LHCN-M2 (cell line): ENCODE data around the gene OMP. TPM values are rescaled to one million over a fixed set of nuclear protein-coding genes. Genes with fewer than 3 reads are reported as not detected.
A peak's percentile ranks its signal among the peaks of the same experiment; 100 is the strongest.

Experiments
- DNase-seq: peaks from one replicate; pipeline ENCODE4 v3.0.0-alpha.2; 2012; ENCODE audit warnings: low read depth
- total RNA-seq: library from RNA; depleted of rRNA; stranded (reverse); fragments of >200 nt; gene quantifications from 2 replicates; pipeline ENCODE4 v1.2.3, GENCODE V29; 2014

The OMP gene
- total RNA-seq, 1 experiment from 2014 or later, result 0.57 TPM

DNA sequence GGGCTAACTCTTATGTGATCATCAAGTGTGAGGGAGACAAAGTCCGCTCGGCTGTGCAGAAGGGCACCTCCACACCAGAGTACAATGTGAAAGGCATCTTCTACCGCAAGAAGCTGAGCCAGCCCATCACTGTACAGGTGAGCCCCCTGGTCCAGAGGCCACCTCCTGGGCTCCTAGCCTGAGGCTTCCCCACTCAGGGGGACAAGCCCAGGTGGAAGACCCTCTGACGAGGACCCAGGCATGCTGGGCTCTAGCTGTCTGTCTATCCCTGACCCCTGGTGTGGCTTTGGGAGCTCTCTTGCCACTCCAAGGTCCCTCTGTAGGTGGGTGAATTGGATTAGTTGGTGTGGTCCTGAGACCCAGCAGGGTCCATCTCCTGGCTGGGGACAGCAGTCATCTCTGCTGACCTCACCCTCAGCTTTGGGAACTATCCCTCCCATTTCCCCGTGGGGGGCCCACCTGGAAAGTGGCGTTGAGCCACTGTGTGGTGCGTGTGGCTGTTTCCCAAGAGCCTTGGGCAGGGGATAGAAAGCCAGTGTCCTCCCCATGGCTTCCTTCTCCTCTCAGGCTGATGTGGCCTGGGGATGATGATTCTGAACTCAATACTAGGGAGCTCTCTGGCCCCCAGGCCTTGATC is 20.1 kb downstream of the OMP start:
- DNase-seq, result no peak

DNA sequence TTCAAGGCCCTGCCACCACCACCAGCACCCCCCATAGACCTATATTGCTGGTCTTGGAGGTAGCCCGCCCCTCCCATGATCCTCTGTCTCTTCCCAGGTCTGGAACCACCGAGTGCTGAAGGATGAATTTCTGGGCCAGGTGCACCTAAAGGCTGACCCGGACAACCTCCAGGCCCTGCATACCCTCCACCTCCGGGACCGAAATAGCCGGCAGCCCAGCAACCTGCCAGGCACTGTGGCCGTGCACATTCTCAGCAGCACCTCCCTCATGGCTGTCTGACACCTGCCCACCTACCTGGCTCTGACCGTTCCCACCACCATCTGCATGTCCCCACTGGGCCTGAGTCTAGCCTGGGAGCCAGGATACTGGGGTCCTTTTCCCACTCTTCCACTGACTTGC is 21.0 kb downstream of the OMP start:
- no peak for DNase-seq

DNA sequence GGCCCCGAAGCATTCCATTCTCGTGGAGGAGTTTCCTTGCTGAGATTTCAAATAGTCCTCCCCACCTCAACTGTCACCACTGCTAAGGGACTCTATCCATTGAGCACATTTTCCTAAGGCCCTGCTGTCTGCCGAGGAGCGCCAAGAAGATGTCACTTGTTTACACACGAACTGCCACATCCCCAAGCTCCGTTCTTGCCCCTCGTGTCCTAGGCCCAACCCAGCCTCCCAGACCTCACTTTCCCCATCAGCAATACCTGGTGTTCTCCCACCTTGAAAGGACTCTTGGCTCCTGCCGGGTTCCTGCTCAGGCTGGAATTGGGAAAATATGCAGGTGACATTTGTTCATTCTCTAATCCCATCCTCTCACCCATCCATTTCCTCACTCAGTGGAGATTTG is 21.4 kb downstream of the OMP start:
- no peak for DNase-seq

DNA sequence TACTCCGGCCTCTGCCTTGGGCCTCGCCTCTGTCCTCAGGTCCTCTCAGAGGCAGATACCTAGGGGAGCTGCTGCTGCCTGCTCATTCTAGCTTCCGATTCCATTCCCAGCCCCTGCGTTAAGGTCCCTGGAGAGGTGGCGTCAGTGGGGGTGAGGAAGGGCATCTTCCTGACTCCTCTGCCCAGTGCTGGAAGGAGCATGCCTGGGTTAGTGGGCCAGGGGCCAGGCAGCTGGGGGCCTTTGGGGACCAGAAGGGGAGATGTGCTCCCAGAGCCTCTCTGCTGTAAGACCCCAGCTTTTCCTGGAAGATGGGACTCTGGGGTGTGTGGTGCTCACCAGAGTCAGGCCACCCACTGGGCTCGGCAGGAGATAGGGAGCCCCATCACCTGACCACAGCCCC is 21.8 kb downstream of the OMP start:
- DNase-seq, result no peak

GRCh38 chr11:77125191-77125590 is 22.6 kb downstream of the OMP start:
- no peak for DNase-seq

GRCh38 chr11:77125695-77126094 is 23.1 kb downstream of the OMP start:
- no peak for DNase-seq

DNA sequence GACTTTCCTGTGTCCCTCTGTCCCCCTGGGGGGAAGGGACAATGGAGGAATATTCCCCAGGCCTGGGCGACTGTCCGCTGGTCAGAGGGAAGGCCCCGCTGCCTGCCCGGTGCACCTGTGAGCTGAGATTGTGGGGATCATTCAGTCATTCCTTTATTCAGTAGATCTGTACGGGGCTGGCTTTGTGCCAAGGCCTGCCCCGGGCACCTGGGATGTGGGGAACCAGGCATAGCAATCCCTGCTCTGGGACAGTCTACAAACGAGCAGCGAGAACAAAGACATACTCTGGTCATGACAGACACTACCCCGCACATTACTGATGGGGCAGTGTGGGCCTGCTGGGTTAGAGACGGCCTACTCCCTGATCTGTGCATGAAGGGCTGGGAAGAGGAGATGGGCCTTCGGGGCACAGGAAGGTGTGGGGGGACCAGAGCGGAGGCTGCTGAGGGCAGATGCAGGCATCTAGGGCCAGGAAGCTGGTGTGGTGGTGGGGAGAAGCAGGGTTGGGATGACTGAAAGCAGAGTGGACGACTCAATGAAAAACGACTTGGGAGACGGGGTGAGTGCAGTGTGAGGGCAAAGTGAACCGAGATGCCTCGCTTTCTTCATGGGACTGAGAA is 23.6 kb downstream of the OMP start:
- no peak for DNase-seq

DNA sequence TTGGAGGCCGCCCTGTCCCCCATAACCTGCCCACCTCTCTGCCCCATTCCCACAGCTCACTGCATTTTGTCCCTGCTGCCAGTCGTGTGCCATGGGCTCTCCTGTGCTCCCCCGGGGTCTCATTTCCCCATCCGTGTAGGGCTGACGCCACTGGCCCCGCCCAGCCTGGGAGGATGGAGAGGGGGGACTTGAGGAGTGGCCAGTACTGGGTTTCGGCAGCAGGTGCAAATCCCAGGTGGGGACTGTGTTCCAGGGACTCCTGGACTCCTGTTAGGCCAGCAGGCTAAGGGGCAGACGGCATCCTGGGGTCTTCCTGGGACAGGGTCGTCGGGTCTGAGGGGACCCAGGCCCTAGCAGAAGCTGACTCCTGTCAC is 24.2 kb downstream of the OMP start:
- no peak for DNase-seq

DNA sequence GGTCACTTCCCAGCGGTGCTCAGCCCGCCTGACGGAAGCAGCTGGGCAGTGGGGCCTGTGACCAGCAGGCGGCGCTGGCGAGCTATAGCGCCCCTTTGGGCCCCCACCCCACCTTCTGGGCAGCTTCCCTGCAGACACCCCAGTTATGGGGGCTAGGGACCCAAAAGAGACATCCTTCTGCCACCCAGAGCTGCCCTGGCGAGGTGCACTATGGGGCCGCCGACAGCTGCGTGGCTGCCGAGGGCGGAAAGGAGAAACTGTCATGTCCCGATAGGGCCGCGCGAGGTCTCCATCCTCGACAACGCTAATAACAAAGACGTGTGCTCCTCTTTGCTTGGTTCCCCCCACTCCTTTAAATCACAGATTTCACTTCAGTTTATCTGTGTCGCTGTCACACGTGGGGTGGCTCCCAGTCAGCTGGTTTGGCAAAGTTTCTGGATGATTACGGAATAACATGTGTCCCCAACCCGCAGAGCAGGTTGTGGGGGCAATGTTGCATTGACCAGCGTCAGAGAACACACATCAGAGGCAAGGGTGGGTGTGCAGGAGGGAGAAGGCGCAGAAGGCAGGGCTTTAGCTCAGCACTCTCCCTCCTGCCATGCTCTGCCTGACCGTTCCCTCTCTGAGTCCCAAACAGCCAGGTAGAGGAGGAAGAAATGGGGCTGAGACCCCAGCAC is 24.7 kb downstream of the OMP start:
- peak; percentile 52 for DNase-seq

- DNase-seq, result peak; percentile 71
These were observed 25.5 kb downstream of the OMP start, which contains the start of gene MYO7A for GRCh38 chr11:77127920-77128691. MYO7A (plus strand) TSS chr11:77128246; CDS start chr11:77130635, 2,389 bp downstream.

GRCh38 chr11:77129069-77129841 is 26.6 kb downstream of the OMP start:
- no peak for DNase-seq

- no peak for DNase-seq
These were observed 27.5 kb downstream of the OMP start for GRCh38 chr11:77129842-77130756.

DNA sequence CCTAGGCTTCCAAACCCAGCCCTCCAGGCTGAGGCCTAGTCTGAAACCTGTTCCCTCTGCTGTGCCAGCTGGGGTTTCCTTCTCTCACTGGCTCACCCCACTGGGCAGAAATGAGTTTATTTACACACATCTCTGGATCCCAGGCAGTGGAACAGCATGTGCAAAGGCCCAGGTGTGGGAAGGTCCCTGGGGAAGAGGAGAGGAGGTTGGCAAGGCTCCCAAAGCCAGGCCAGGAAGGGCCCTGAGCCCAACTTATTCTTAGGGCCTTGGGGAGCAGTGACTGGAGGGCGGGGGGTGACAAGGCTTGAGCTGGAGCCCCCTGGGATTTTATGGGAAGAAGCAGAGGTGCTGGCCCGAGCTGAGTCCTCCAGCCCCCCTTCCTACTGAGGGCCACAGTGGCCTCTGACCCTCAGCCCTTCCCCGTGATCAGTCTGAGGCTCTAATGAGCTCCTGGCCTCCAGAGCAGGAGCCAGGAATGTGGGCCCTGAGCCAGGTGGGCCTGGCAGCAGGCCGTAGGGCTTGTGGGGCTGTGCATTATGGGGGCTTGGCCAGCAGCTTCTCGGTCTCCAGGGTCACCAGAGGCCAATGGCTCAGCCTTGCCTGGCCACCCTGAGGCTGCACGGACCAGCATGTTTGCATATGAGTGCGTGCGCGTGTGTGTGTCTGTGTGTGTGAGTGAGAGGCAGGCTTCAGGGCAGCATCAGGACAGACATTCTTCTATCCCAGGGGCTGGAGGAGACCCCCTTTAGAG is 28.3 kb downstream of the OMP start:
- no peak for DNase-seq

GRCh38 chr11:77131560-77131959 is 28.9 kb downstream of the OMP start:
- no peak for DNase-seq

- no peak for DNase-seq
These were observed 32.4 kb downstream of the OMP start for GRCh38 chr11:77135069-77135468.

DNA sequence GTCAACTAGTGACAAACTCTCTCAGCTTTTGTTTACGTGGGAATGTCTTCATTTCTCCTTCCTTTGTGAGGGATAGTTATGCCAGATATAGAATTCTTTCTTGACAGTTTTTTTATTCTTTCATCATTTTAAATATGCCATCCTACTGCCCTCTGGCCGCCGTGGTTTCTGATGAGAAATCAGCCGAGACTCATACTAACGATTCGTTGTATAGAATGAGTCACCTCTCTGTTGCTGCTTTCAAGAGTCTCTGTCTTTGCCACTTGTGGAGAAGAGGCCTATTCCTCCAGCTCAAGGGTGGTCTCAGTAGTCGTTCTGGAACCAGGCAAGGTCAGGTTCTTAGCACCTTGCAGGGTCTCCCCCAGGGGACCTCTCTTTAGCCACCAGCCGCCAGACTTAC is 33.4 kb downstream of the OMP start:
- peak; percentile 63 for DNase-seq

DNA sequence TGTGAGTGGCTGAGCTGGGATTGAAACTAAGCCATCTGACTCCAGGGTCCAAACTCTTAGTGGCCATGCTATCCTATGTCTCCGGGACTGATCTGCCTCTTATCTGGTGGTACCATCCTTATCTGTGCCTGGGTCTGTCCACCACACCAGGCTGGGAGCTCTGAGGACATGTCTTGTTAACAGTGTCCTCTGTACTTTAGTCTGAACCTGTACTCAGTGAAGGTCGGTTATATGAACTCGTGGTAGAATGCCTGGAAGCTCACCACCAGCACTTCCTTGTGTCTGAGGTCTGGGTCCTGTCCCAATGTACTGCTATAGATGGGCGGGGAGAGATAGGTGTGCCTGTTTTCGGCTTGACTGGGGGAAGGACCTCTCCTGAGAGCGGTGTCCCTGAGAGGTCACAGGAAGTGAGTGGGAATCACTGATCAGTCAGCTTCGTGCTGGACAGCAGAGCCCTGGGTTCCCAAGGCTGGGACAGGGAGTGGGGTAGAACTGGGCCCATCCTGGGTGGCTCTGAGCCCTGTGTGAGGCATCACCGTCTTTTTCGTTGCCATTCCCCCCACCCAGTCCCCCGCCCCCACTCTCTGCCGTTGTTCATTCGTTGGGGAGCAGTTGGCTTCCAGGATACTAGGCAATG is 34.3 kb downstream of the OMP start:
- DNase-seq, result no peak

- no peak for DNase-seq
These were observed 34.8 kb downstream of the OMP start for GRCh38 chr11:77137421-77137820.

GRCh38 chr11:77138106-77138649 is 35.5 kb downstream of the OMP start:
- no peak for DNase-seq
